Brain microvascular endothelial cell (primary cell): ENCODE data around the gene SDHAF3.
A peak's percentile ranks its signal among the peaks of the same experiment; 100 is the strongest.
"Not testable (repeated sequence)": the region's sequence is repeated elsewhere in the genome, so short reads cannot be mapped to it uniquely, and the experiment has no call there.

Experiments used
- DNase-seq: peaks from one replicate; pipeline ENCODE4 v3.0.0-alpha.2; 2020
- H3K27ac ChIP-seq: fragments of 250-450 bp; sonication (Bioruptor Pico); 2 replicates; pipeline ENCODE4 v1.5.1; 2020; ENCODE audit warnings: mild to moderate bottlenecking, moderate library complexity
- H3K27me3 ChIP-seq: fragments of 250-450 bp; sonication (Bioruptor Pico); replicated peaks from 2 replicates; pipeline ENCODE4 v1.5.1; 2020; ENCODE audit warnings: mild to moderate bottlenecking
- H3K36me3 ChIP-seq: fragments of 250-450 bp; sonication (Bioruptor Pico); replicated peaks from 2 replicates; pipeline ENCODE4 v1.5.1; 2020; ENCODE audit warnings: mild to moderate bottlenecking
- H3K4me3 ChIP-seq: 2 replicates; pipeline ENCODE4 v1.5.1; 2011; ENCODE audit warnings: low read depth, mild to moderate bottlenecking, control low read depth, low read length, moderate library complexity
- in situ Hi-C: cut with HindIII; loops from 2 replicates; pipeline ENCODE4 v1.10.0; 2017; ENCODE audit warnings: low sequenced_read_pairs, low pct_ligation_motif_present
- TF ChIP-seq, protein P1 (sequence below): IDR thresholded peaks from 2 replicates; pipeline ENCODE4 v1.5.1; 2011; ENCODE audit warnings: low read depth, mild to moderate bottlenecking, moderate library complexity, low read length, control low read depth, inconsistent platforms; ENCODE audit errors: missing control alignments

Gene SDHAF3

DNA sequence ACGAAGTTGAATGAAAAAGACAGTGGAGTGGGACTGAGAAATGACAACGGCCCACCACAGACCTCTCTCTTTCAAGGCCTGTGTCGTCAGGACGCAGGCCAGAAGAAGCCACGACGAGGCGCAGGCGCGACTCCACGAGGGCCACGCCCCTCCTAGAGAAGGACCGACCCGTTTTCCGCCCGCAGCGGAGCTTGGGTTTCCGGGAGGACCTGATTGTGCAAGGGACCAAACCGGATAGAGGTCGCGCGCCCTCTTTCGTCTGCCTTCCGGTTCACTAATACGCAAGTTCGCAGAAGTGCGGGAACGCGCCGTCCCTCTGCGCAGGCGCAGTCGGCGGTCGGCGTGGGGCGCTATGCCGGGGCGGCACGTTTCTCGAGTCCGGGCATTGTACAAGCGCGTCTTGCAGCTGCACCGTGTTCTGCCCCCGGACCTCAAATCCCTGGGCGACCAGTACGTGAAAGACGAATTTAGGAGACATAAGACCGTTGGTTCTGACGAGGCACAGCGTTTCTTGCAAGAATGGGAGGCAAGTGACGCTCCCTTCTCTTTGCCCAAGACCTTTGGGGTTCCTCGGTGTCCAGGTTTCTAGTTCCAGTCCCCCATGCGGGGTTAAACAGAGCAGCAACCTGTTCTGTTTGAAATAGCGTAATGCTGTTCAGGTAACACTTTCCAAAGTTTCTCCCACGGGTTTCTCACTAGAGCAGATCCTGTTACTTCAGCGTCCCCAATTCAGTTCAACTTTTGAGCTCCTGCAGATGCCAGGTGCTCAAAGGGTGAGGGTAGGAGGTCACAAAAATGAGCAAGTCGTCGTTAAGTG, at the start of gene SDHAF3:
SDHAF3 (plus strand) TSS at position 327 of the 817 bp plus-strand sequence; CDS start at position 353, 26 bp downstream.
- H3K27ac ChIP-seq, result no peak within 1 kb of the TSS
- peak within 1 kb of the TSS; percentile 97 for H3K4me3 ChIP-seq
- H3K36me3 ChIP-seq, result no peaks in the 10 kb centered on the region
- TF ChIP-seq, protein P1, sequence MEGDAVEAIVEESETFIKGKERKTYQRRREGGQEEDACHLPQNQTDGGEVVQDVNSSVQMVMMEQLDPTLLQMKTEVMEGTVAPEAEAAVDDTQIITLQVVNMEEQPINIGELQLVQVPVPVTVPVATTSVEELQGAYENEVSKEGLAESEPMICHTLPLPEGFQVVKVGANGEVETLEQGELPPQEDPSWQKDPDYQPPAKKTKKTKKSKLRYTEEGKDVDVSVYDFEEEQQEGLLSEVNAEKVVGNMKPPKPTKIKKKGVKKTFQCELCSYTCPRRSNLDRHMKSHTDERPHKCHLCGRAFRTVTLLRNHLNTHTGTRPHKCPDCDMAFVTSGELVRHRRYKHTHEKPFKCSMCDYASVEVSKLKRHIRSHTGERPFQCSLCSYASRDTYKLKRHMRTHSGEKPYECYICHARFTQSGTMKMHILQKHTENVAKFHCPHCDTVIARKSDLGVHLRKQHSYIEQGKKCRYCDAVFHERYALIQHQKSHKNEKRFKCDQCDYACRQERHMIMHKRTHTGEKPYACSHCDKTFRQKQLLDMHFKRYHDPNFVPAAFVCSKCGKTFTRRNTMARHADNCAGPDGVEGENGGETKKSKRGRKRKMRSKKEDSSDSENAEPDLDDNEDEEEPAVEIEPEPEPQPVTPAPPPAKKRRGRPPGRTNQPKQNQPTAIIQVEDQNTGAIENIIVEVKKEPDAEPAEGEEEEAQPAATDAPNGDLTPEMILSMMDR, result peak; percentile 18
- in situ Hi-C loops, result no loop called here
- DNase-seq, result peak; percentile 97
- no peaks in the 10 kb centered on the region for H3K27me3 ChIP-seq

DNA sequence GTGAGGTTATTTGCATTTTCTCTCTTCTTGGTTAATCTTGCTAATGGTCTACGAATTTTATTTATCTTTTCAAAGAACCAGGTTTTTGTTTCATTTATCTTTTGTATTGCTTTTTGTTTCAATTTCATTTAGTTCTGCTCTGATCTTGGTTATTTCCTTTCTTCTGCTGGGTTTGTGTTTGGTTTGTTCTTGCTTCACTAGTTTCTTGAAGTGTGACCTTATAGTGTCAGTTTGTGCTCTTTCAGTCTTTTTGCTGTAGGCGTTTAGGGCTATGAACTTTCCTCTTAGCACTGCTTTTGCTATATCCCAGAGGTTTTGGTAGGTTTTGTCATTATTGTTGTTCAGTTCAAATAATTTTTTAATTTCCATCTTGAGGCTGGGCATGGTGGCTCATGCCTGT, 45.5 kb upstream of the SDHAF3 start:
- H3K4me3 ChIP-seq, H3K36me3 ChIP-seq, DNase-seq, in situ Hi-C loops, H3K27ac ChIP-seq, H3K27me3 ChIP-seq: not testable (repeated sequence)

DNA sequence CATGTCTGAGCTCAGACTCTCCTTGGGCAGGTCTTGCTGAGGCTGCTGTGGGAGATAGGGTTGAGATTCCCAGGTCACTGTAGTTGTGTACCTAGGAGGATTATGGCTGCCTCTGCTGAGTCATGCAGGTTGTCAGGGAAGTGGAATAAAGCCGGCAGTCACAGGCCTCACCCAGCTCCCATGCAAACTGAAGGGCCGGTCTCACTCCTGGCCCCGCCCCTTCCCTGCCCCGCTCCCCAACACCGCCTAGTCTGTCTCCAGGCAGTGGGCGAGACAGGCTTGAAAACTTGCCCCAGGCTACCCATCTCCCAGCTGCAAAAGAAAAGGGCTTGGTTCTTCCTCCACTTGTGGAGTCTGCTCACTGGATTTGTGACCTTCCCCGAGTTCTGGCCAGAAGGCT, 41.6 kb upstream of the SDHAF3 start:
- Histone ChIP-seq H3K36me3 (no peaks in the 10 kb centered on the region), H3K27ac (no peak overlapping the region), H3K27me3 (no peaks in the 10 kb centered on the region), H3K4me3 (no peak overlapping the region)
- no peak for DNase-seq
- in situ Hi-C loops, result no loop called here
- TF ChIP-seq, protein P1, result no peak

DNA sequence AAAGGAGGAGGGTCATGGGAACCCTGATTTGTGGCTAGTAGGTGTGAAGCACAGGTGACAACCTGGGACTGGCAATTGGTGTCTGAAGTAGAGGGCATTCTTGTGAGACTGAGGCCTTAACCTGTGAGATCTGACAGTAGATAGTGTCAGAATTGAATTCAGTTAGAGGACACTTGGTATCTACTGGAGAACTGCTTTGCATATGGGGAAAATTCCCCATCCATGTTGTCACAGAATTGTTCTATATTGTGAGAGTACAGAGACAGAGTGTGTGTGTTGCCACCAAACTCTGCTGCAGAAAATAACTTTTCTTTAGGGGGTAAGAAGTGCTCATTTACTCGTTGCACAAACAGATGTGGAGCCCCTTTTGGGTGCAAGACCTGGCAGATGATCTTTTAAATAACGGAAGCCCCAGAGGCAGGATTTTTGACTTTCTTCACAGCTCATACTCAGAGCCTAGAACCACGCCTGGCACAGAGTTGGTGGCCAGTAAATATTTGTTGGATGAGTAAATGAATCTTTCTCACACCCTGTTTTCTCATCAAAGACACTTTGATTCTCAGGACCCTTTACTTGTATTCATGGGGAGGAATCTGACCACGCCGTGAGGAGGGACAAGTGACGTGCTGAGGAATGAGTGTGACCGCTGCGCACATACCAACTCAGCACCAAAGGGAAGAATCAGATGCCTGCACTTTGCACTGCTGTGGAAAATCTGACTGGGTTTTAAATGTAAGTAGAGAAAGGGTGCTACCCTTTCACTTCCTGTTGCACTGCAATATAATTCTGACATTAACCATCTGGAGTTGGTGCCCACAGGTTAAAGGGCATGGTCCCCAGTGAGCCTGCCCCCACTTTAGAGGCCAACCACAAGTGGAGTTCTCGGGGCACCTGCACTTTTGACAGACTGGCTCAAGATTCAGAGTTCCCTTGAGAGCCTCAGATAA, 39.2 kb upstream of the SDHAF3 start:
- Histone ChIP-seq H3K27me3 (no peaks in the 10 kb centered on the region), H3K27ac (no peak overlapping the region), H3K36me3 (no peaks in the 10 kb centered on the region), H3K4me3 (no peak overlapping the region)
- TF ChIP-seq, protein P1, result no peak
- no peak for DNase-seq
- in situ Hi-C loops, result no loop called here

DNA sequence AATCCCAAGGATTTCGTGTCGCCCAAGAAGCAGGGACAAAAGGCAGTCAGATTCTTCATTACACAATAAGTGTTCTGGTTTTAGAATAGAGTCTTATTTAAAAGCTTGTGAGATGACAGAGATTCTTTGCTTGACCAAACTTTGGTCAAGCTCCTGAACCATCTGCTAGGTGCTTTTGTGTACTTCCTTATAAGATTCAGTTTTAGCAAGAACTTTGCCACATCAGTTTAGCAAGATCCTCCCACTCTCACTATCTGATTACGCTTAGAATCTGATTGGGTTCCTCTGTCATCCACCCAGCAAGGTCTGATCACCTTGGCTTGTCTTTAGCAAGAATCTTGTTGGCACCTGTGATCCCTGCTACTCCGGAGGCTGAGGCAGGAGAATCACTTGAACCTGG, 38.2 kb upstream of the SDHAF3 start:
- Histone ChIP-seq H3K36me3 (no peaks in the 10 kb centered on the region), H3K27ac (no peak overlapping the region), H3K27me3 (no peaks in the 10 kb centered on the region), H3K4me3 (no peak overlapping the region)
- in situ Hi-C loops, result no loop called here
- no peak for DNase-seq
- TF ChIP-seq, protein P1, result no peak
